Spleen (tissue), 7 donors: ENCODE data around the gene DDX28.
"Not testable (repeated sequence)": the region's sequence is repeated elsewhere in the genome, so short reads cannot be mapped to it uniquely, and the experiment has no call there.

Experiments
- POLR2A ChIP-seq, 3 donors: fragments of 450-650 bp; IDR thresholded peaks; one replicate each; pipeline ENCODE4 v1.5.1; 2017; ENCODE audit warnings: antibody characterized with exemption in 3 of 3, mild to moderate bottlenecking in 1 of 3
- POLR2AphosphoS5 ChIP-seq, 3 donors: sonication (generic); formaldehyde crosslinking; IDR thresholded peaks; one replicate each; pipeline ENCODE4 v1.5.1; 2017; ENCODE audit warnings: antibody characterized with exemption in 3 of 3
- TF ChIP-seq, protein P1 (sequence below), 11 experiments: fragments of 200-600 bp in 7 of 11; fragments of 450-650 bp in 4 of 11; sonication (generic) in 4 of 11; IDR thresholded peaks in 8 of 11; conservative IDR thresholded peaks in 3 of 11; 1 replicate in 7 of 11; 2 replicates in 4 of 11; pipeline versions ENCODE4 v1.4.0 to v1.8.0; 2016 to 2021; ENCODE audit warnings: antibody characterized with exemption in 11 of 11, inconsistent platforms in 4 of 11, mild to moderate bottlenecking in 1 of 11
- donor health status: DM: no; HTN: no; CAD: no; lungs with moderate emphysema.
- donor health status: DM: no; HTN: no; CAD: no.
- donor health status: DM: no; HTN: no; CAD: no.

GRCh38 chr16:67998779-67999688 lies 24.0 kb downstream of the DDX28 start, which contains the start of gene DPEP2:
- TF ChIP-seq POLR2A (IDR thresholded peaks at IDR 0.05) (peak in 1 of 3 donors; percentile 23), POLR2AphosphoS5 (IDR thresholded peaks at IDR 0.05) (peak in 2 of 3 donors; percentile 35 to 93)
- TF ChIP-seq, protein P1, sequence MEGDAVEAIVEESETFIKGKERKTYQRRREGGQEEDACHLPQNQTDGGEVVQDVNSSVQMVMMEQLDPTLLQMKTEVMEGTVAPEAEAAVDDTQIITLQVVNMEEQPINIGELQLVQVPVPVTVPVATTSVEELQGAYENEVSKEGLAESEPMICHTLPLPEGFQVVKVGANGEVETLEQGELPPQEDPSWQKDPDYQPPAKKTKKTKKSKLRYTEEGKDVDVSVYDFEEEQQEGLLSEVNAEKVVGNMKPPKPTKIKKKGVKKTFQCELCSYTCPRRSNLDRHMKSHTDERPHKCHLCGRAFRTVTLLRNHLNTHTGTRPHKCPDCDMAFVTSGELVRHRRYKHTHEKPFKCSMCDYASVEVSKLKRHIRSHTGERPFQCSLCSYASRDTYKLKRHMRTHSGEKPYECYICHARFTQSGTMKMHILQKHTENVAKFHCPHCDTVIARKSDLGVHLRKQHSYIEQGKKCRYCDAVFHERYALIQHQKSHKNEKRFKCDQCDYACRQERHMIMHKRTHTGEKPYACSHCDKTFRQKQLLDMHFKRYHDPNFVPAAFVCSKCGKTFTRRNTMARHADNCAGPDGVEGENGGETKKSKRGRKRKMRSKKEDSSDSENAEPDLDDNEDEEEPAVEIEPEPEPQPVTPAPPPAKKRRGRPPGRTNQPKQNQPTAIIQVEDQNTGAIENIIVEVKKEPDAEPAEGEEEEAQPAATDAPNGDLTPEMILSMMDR (IDR thresholded peaks at IDR 0.05 in 8 of 11, conservative IDR thresholded peaks at IDR 0.05 in 3 of 11): not testable (repeated sequence)
